Cortex of kidney (tissue), 1 donor: Measurements from ENCODE around the gene ZSWIM7.

ENCODE experiments used
- DNase-seq: peaks from one replicate; lab custom pipeline; 2025; lab: John Stamatoyannopoulos, UW

ZSWIM7 gene

GRCh38 chr17:15931394-15931793 is 68.1 kb downstream of the ZSWIM7 start:
- DNase-seq, result no peak

- no peak for DNase-seq
Measured at GRCh38 chr17:15930426-15930825, 69.1 kb downstream of the ZSWIM7 start.

- DNase-seq, result no peak
Measured at GRCh38 chr17:15929941-15930340, 69.6 kb downstream of the ZSWIM7 start.

GRCh38 chr17:15928286-15928785 is 71.2 kb downstream of the ZSWIM7 start:
- no peak for DNase-seq
